ENCODE data around the gene DHRSX. TPM values are rescaled to one million over a fixed set of nuclear protein-coding genes. Genes with fewer than 3 reads are reported as not detected.
"Not testable (repeated sequence)": the region's sequence is repeated elsewhere in the genome, so short reads cannot be mapped to it uniquely, and the experiment has no call there.

Gene DHRSX
- total and polyA plus RNA-seq, 2 experiments from 2014 or later, result 15.2 to 30.2 TPM

- WGBS, 2 experiments (ENCODE audit: low coverage in 1 of 2, low lambda C conversion rate in 2 of 2, missing lambda C conversion rate in 2 of 2), result 64 to 67% methylated on average over 7 of the region's 7 CpGs
- Histone ChIP-seq H3K79me2 (ENCODE audit: insufficient read depth) (no peaks in the 10 kb centered on the region), H3F3A (ENCODE audit: insufficient read depth) (no peaks in the 10 kb centered on the region), H3K9ac (no peak overlapping the region), H3K9me2 (ENCODE audit: insufficient read depth) (no peaks in the 10 kb centered on the region), H3K9me3 (ENCODE audit: low read depth) (no peaks in the 10 kb centered on the region), H4K20me1 (ENCODE audit: insufficient read depth) (no peaks in the 10 kb centered on the region), H3K4me3 (no peak overlapping the region), H2AFZ (no peak overlapping the region), H3K27me3 (replicated peaks; ENCODE audit: insufficient read depth) (peaks cover 28% of the 10 kb centered on the region), H3K27ac (no peak overlapping the region), H3K36me3 (ENCODE audit: low read depth) (no peaks in the 10 kb centered on the region), H3K4me1 (ENCODE audit: insufficient read depth) (no peaks in the 10 kb centered on the region), H3K4me2 (ENCODE audit: unreplicated experiment) (no peak overlapping the region)
- TF ChIP-seq EZH2phosphoT487 (IDR thresholded peaks at IDR 0.05; ENCODE audit: insufficient read depth, low read depth), result no peak
- no peak for DNase-seq
- in situ Hi-C loops (cut with MboI), result no loop called here
These were observed 35.4 kb upstream of the DHRSX start for GRCh38 chrX:2536141-2536540.

- H2AFZ ChIP-seq; H3F3A ChIP-seq (ENCODE audit: insufficient read depth); H3K4me3 ChIP-seq; H3K79me2 ChIP-seq (ENCODE audit: insufficient read depth); H3K27ac ChIP-seq; H3K36me3 ChIP-seq (ENCODE audit: low read depth); DNase-seq; H3K9me3 ChIP-seq (ENCODE audit: low read depth); H4K20me1 ChIP-seq (ENCODE audit: insufficient read depth); H3K9ac ChIP-seq; H3K4me2 ChIP-seq (ENCODE audit: unreplicated experiment); in situ Hi-C loops (cut with MboI); H3K9me2 ChIP-seq (ENCODE audit: insufficient read depth); H3K4me1 ChIP-seq (ENCODE audit: insufficient read depth): not testable (repeated sequence)
- 31 to 33% methylated on average over 5 of the region's 5 CpGs for WGBS, 2 experiments (ENCODE audit: low coverage in 1 of 2, low lambda C conversion rate in 2 of 2, missing lambda C conversion rate in 2 of 2)
- H3K27me3 ChIP-seq (replicated peaks; ENCODE audit: insufficient read depth), result peaks cover 28% of the 10 kb centered on the region
These were observed 33.7 kb upstream of the DHRSX start for GRCh38 chrX:2534261-2535021.

- no peak overlapping the region for H3K9ac ChIP-seq
- H3K9me3 ChIP-seq (ENCODE audit: low read depth), result no peaks in the 10 kb centered on the region
- no peaks in the 10 kb centered on the region for H3K79me2 ChIP-seq (ENCODE audit: insufficient read depth)
- H4K20me1 ChIP-seq (ENCODE audit: insufficient read depth), result no peaks in the 10 kb centered on the region
- no peak overlapping the region for H3K27ac ChIP-seq
- H3K4me2 ChIP-seq (ENCODE audit: unreplicated experiment), result no peak overlapping the region
- H3F3A ChIP-seq (ENCODE audit: insufficient read depth), result no peaks in the 10 kb centered on the region
- DNase-seq, result no peak
- H3K27me3 ChIP-seq (replicated peaks; ENCODE audit: insufficient read depth), result peaks cover 20% of the 10 kb centered on the region
- WGBS, 2 experiments (ENCODE audit: low coverage in 1 of 2, low lambda C conversion rate in 2 of 2, missing lambda C conversion rate in 2 of 2), result 50 to 64% methylated on average over 8 of the region's 8 CpGs
- no peaks in the 10 kb centered on the region for H3K9me2 ChIP-seq (ENCODE audit: insufficient read depth)
- no peaks in the 10 kb centered on the region for H3K4me1 ChIP-seq (ENCODE audit: insufficient read depth)
- no peaks in the 10 kb centered on the region for H3K36me3 ChIP-seq (ENCODE audit: low read depth)
- no peak overlapping the region for H3K4me3 ChIP-seq
- in situ Hi-C loops (cut with MboI), result no loop called here
- no peak overlapping the region for H2AFZ ChIP-seq
- no peak for TF ChIP-seq EZH2 (IDR thresholded peaks at IDR 0.05; ENCODE audit: insufficient read depth, poor library complexity, severe bottlenecking)
- TF ChIP-seq EZH2phosphoT487 (IDR thresholded peaks at IDR 0.05; ENCODE audit: insufficient read depth, low read depth), result no peak
These were observed 32.6 kb upstream of the DHRSX start for GRCh38 chrX:2533424-2533823.

- no peaks in the 10 kb centered on the region for H3K4me1 ChIP-seq (ENCODE audit: insufficient read depth)
- no peak overlapping the region for H3K4me3 ChIP-seq
- H3K36me3 ChIP-seq (ENCODE audit: low read depth), result no peaks in the 10 kb centered on the region
- no peak for DNase-seq
- H3K9ac ChIP-seq, result no peak overlapping the region
- H4K20me1 ChIP-seq (ENCODE audit: insufficient read depth), result no peaks in the 10 kb centered on the region
- H3F3A ChIP-seq (ENCODE audit: insufficient read depth), result no peaks in the 10 kb centered on the region
- no peak overlapping the region for H2AFZ ChIP-seq
- H3K4me2 ChIP-seq (ENCODE audit: unreplicated experiment), result no peak overlapping the region
- H3K9me3 ChIP-seq (ENCODE audit: low read depth), result no peaks in the 10 kb centered on the region
- no peak for TF ChIP-seq EZH2 (IDR thresholded peaks at IDR 0.05; ENCODE audit: insufficient read depth, poor library complexity, severe bottlenecking)
- no peak for TF ChIP-seq EZH2phosphoT487 (IDR thresholded peaks at IDR 0.05; ENCODE audit: insufficient read depth, low read depth)
- WGBS, 2 experiments (ENCODE audit: low coverage in 1 of 2, low lambda C conversion rate in 2 of 2, missing lambda C conversion rate in 2 of 2), result 64 to 69% methylated on average over 10 of the region's 10 CpGs
- no peaks in the 10 kb centered on the region for H3K9me2 ChIP-seq (ENCODE audit: insufficient read depth)
- H3K79me2 ChIP-seq (ENCODE audit: insufficient read depth), result no peaks in the 10 kb centered on the region
- H3K27me3 ChIP-seq (replicated peaks; ENCODE audit: insufficient read depth), result 0 out of 2 replicates have a peak, but pooled peaks cover 8% of the 10 kb centered on the region
- no peak overlapping the region for H3K27ac ChIP-seq
- in situ Hi-C loops (cut with MboI), result no loop called here
These were observed 25.6 kb upstream of the DHRSX start for GRCh38 chrX:2526390-2526789.

DNA sequence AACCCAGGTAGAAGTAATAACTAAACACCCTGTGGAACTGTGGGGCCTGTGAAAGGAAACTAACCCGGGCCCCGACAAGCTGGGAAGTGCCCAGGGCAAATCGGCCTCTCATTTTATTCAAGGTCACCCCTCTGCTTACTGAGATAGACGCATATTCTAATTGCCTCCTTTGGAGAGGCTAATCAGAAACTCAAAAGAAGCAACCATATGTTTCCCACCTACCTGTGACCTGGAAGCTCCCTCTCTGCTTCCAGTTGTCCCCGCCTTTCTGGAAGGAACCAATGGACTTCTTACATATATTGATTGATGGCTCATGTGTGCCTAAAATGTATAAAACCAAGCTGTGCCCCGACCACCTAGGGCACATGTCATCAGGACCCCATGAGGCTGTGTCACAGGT, 23.1 kb upstream of the DHRSX start:
- Histone ChIP-seq H3K4me3 (no peak overlapping the region), H2AFZ (no peak overlapping the region), H3K36me3 (ENCODE audit: low read depth) (no peaks in the 10 kb centered on the region), H3K79me2 (ENCODE audit: insufficient read depth) (no peaks in the 10 kb centered on the region), H3K27me3 (replicated peaks; ENCODE audit: insufficient read depth) (0 out of 2 replicates have a peak, but pooled peaks cover 8% of the 10 kb centered on the region), H3K9ac (no peak overlapping the region), H3K27ac (no peak overlapping the region), H4K20me1 (ENCODE audit: insufficient read depth) (no peaks in the 10 kb centered on the region), H3K4me1 (ENCODE audit: insufficient read depth) (no peaks in the 10 kb centered on the region), H3K9me3 (ENCODE audit: low read depth) (no peaks in the 10 kb centered on the region), H3F3A (ENCODE audit: insufficient read depth) (no peaks in the 10 kb centered on the region), H3K9me2 (ENCODE audit: insufficient read depth) (no peaks in the 10 kb centered on the region), H3K4me2 (ENCODE audit: unreplicated experiment) (no peak overlapping the region)
- WGBS, 2 experiments (ENCODE audit: low coverage in 1 of 2, low lambda C conversion rate in 2 of 2, missing lambda C conversion rate in 2 of 2), result 49 to 54% methylated on average over 6 of the region's 6 CpGs
- no peak for TF ChIP-seq EZH2phosphoT487 (IDR thresholded peaks at IDR 0.05; ENCODE audit: insufficient read depth, low read depth)
- TF ChIP-seq EZH2 (IDR thresholded peaks at IDR 0.05; ENCODE audit: insufficient read depth, poor library complexity, severe bottlenecking), result no peak
- DNase-seq, result no peak
- in situ Hi-C loops (cut with MboI), result no loop called here

All from GM23248 (cell line).